ENCODE data around the gene LLGL2.
A peak's percentile ranks its signal among the peaks of the same experiment; 100 is the strongest.

Gene LLGL2

DNA sequence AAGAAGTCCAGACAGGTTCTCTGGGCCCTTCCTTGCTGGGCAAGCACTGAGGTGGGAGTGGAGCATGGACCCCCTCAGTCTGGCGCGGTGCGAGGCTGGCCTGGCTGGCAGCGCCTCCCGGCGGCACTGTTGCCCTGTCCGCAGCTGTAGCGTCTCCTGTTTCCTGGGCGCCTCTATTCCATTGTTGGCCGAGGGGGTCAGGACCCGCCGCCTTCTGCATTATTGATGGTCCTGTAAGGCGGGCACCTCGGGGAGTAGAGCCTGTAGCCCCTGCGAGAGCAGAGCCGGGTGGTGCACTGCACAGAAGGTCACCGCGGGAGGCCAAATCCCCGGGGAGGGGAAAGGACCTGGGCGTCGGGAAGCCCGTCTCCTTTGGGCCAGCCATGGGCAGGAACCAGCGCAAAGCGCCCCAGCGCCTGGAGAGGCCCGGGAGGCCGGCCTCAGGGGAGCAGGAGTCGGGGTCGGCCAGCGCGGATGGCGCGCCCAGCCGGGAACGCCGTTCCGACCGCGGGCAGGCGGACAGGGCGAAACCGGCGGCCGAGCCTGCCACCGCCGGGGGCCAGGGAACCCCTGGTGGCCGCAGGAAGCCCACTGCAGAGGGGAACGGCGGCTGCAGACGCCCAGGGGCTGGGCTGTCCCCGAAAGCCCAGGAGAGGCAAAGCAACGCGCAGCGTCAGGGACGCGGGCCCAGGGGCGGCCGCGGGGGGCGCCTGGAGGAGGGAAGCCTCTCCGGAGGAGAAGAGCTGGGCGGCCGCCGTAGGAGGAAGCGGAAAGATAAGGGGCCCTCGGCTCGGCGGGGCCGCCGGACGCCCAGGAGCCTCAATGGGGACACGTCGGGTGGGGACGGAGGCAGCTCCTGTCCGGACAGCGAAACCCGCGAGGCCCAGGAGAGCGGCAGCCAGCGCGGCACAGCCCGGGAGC, 62.4 kb downstream of the LLGL2 start, which contains the start of gene MYO15B:
Gene MYO15B, plus strand, starts transcription at position 126 of the 921 bp plus-strand sequence. Its CDS starts 258 bp downstream, at position 384.
- peak; percentile 83 to 92 (median 88) for DNase-seq
- H3K27me3 ChIP-seq (replicated peaks in 2 of 5; ENCODE audit: control insufficient read depth in 4 of 5, insufficient read depth in 5 of 5, low read length in 4 of 5) = no peaks in the 10 kb centered on the region
- peaks cover 5 to 32% (median 24%) of the 10 kb centered on the region in 4 experiments for H3K4me1 ChIP-seq (ENCODE audit: control extremely low read depth in 1 of 4, control insufficient read depth in 4 of 4, insufficient read depth in 4 of 4, low read length in 3 of 4)
- H3K4me3 ChIP-seq (ENCODE audit: control insufficient read depth in 1 of 7, extremely low read depth in 1 of 7, insufficient read depth in 4 of 7, low read depth in 2 of 7, low read length in 6 of 7) = peak within 1 kb of the TSS; percentile 73 to 93 (median 84)
- H3K9me3 ChIP-seq (ENCODE audit: control extremely low read depth in 1 of 5, control insufficient read depth in 4 of 5, insufficient read depth in 2 of 5, low read depth in 1 of 5, low read length in 4 of 5) = no peaks in the 10 kb centered on the region
- CTCF ChIA-PET = interaction anchor here (0.6 to 2.6 kb wide), 13 partner anchors 10 to 195 kb away, joined by 3 to 8 read pairs (median 4); partner anchors contain the start of genes LLGL2 and TSEN54
- under 1% methylated on average over 77 of the region's 82 CpGs for WGBS (ENCODE audit: insufficient coverage)
- POLR2A ChIA-PET = interaction anchor here (0.5 to 1.6 kb wide), 8 partner anchors 13 to 83 kb away, joined by 4 to 6 read pairs (median 4); partner anchors contain the start of genes LLGL2 and TSEN54
- peaks cover 0 to 27% (median 24%) of the 10 kb centered on the region in 4 experiments for H3K36me3 ChIP-seq (ENCODE audit: control insufficient read depth in 4 of 4, insufficient read depth in 4 of 4, low read length in 3 of 4)
- peak within 1 kb of the TSS; percentile 77 to 86 for H3K27ac ChIP-seq (ENCODE audit: insufficient read depth in 1 of 2, low read depth in 1 of 2, low read length in 2 of 2, poor library complexity in 1 of 2, severe bottlenecking in 2 of 2)

DNA sequence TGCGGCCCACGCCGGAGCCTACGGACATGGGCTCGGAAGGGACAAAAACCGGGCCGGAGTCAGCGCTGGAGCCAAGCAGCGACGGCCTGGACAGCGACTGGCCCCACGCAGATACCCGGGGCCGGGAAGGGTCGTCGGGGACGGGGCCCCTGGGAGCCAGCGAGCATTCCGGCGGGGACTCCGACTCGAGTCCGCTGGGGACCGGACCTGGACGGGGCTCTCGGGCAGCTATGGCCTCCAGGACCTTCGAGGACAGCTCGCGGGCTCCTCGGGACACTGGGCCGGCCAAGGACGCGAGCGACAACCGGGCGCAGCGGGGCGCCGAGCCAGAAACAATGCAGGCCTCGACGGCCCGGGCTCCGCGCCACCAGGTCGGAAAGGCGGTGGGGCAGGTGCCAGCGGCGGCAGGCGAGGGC, 63.1 kb downstream of the LLGL2 start:
- H3K36me3 ChIP-seq (ENCODE audit: control insufficient read depth in 4 of 4, insufficient read depth in 4 of 4, low read length in 3 of 4) = peaks cover 0 to 27% (median 24%) of the 10 kb centered on the region in 4 experiments
- ChIA-PET POLR2A (interaction anchor here (0.7 to 1.6 kb wide), 6 partner anchors 13 to 72 kb away, joined by 4 to 6 read pairs (median 4); partner anchors contain the start of genes LLGL2 and TSEN54), CTCF (interaction anchor here (0.6 to 2.6 kb wide), 13 partner anchors 11 to 195 kb away, joined by 3 to 8 read pairs (median 4); partner anchors contain the start of genes LLGL2 and TSEN54)
- peak overlapping the region; percentile 73 to 93 (median 84) for H3K4me3 ChIP-seq (ENCODE audit: control insufficient read depth in 1 of 7, extremely low read depth in 1 of 7, insufficient read depth in 4 of 7, low read depth in 2 of 7, low read length in 6 of 7)
- H3K27me3 ChIP-seq (replicated peaks in 2 of 5; ENCODE audit: control insufficient read depth in 4 of 5, insufficient read depth in 5 of 5, low read length in 4 of 5) = no peaks in the 10 kb centered on the region
- no peak for DNase-seq
- H3K9me3 ChIP-seq (ENCODE audit: control extremely low read depth in 1 of 5, control insufficient read depth in 4 of 5, insufficient read depth in 2 of 5, low read depth in 1 of 5, low read length in 4 of 5) = no peaks in the 10 kb centered on the region
- peaks cover 5 to 31% (median 24%) of the 10 kb centered on the region in 4 experiments for H3K4me1 ChIP-seq (ENCODE audit: control extremely low read depth in 1 of 4, control insufficient read depth in 4 of 4, insufficient read depth in 4 of 4, low read length in 3 of 4)
- under 1% methylated on average over 47 of the region's 49 CpGs for WGBS (ENCODE audit: insufficient coverage)
- H3K27ac ChIP-seq (ENCODE audit: insufficient read depth in 1 of 2, low read depth in 1 of 2, low read length in 2 of 2, poor library complexity in 1 of 2, severe bottlenecking in 2 of 2) = peak overlapping the region; percentile 77 to 86

DNA sequence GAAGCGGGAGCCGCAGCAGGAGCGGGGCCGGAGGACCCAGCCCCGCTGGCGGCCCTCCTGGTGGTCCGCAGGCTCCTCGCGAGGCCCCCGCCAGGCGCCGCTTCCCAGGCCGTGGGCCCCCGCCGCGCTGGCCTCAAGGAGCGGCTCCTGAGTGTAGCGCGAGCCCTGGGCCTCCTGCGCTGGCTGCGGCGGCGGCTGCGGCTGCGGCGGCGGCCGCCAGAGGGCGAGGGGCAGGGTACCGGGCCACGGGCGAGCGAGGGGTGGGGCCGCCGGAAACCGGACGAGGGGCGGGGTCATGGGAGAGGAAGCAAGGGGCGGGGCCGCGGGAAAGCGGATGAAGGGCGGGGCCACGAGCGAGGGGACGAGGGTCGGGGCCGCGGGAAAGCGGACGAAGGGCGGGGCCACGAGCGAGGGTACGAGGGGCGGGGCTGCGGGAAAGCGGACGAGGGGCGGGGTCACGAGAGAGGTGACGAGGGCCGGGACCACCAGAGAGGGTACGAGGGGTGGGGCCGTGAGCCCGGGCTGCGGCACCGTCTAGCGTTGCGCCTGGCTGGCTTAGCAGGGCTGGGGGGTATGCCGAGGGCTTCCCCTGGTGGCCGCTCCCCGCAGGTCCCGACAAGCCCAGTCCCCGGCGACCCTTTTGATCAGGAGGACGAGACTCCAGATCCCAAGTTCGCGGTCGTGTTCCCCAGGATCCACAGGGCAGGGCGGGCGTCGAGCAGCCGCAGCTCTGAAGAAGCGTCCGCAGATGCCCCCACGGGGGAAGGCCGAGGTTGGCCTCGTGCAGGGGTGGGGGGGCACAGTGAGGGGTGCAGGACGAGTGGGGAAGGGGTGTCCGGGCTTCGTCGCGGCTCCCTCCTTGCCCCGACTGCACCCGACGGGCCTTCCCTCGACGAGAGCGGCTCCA, 63.8 kb downstream of the LLGL2 start:
- DNase-seq = peak; percentile 88 to 93 (median 93)
- Histone ChIP-seq H3K4me3 (ENCODE audit: control insufficient read depth in 1 of 7, extremely low read depth in 1 of 7, insufficient read depth in 4 of 7, low read depth in 2 of 7, low read length in 6 of 7) (peak overlapping the region; percentile 73 to 93 (median 84)), H3K27me3 (replicated peaks in 2 of 5; ENCODE audit: control insufficient read depth in 4 of 5, insufficient read depth in 5 of 5, low read length in 4 of 5) (no peaks in the 10 kb centered on the region), H3K27ac (ENCODE audit: insufficient read depth in 1 of 2, low read depth in 1 of 2, low read length in 2 of 2, poor library complexity in 1 of 2, severe bottlenecking in 2 of 2) (peak overlapping the region; percentile 77 to 86), H3K36me3 (ENCODE audit: control insufficient read depth in 4 of 4, insufficient read depth in 4 of 4, low read length in 3 of 4) (peaks cover 2 to 29% (median 25%) of the 10 kb centered on the region in 4 experiments), H3K4me1 (ENCODE audit: control extremely low read depth in 1 of 4, control insufficient read depth in 4 of 4, insufficient read depth in 4 of 4, low read length in 3 of 4) (peaks cover 5 to 30% (median 24%) of the 10 kb centered on the region in 4 experiments), H3K9me3 (ENCODE audit: control extremely low read depth in 1 of 5, control insufficient read depth in 4 of 5, insufficient read depth in 2 of 5, low read depth in 1 of 5, low read length in 4 of 5) (no peaks in the 10 kb centered on the region)
- 13% methylated on average over 87 of the region's 100 CpGs for WGBS (ENCODE audit: insufficient coverage)
- ChIA-PET POLR2A (interaction anchor here (0.9 to 1.6 kb wide), 5 partner anchors 12 to 73 kb away, joined by 4 to 6 read pairs (median 5); partner anchors contain the start of genes LLGL2 and TSEN54), CTCF (interaction anchor here (0.7 to 4.0 kb wide), 13 partner anchors 10 to 194 kb away, joined by 3 to 18 read pairs (median 5); partner anchors contain the start of gene TSEN54)

DNA sequence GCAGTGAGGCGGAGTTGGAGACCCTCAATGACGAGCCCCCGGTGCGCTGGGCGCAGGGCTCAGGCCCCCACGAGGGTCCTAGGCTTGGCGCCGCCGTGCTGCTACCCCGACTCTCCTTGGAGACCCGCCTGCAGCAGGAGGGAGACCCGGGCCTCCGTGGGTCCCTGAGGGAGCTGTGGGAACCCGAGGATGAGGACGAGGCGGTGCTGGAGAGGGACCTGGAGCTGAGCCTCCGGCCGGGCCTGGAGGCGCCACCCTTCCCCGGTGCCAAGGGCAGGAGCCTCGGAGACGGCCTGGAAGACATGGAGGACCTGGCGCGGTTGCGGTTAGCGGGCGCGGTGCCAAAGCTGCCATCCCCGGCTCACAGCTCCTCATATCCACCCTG, 64.4 kb downstream of the LLGL2 start:
- peak overlapping the region in 6 of 7 experiments; percentile 13 to 77 (median 64) for H3K4me3 ChIP-seq (ENCODE audit: control insufficient read depth in 1 of 7, extremely low read depth in 1 of 7, insufficient read depth in 4 of 7, low read depth in 2 of 7, low read length in 6 of 7)

DNA sequence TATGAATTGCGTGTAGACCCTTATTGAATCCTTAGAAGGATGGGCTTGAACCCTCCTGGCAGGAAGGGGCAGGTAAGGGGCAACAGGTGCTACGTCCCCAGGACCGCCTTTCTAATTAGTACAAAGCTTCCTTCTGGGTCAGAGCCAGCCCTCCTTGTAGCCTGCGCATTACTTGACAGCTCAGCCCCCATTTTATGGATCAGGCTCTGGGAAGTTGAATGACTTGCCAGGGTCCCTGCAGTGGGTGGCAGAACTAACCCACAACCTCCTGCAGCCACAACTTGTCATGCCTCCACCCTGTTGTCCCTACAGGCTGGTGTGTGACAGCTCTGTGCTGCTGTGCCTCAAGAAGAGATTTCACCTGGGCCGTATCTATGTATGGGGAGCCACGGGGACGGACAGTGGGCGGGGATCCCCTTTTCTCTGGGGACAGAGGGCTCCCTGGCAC, 64.8 kb downstream of the LLGL2 start:
- peaks cover 2 to 40% (median 27%) of the 10 kb centered on the region in 4 experiments for H3K36me3 ChIP-seq (ENCODE audit: control insufficient read depth in 4 of 4, insufficient read depth in 4 of 4, low read length in 3 of 4)
- no peaks in the 10 kb centered on the region for H3K9me3 ChIP-seq (ENCODE audit: control extremely low read depth in 1 of 5, control insufficient read depth in 4 of 5, insufficient read depth in 2 of 5, low read depth in 1 of 5, low read length in 4 of 5)
- WGBS (ENCODE audit: insufficient coverage) = 100% methylated on average over 4 of the region's 8 CpGs
- H3K27ac ChIP-seq (ENCODE audit: insufficient read depth in 1 of 2, low read depth in 1 of 2, low read length in 2 of 2, poor library complexity in 1 of 2, severe bottlenecking in 2 of 2) = no peak overlapping the region
- ChIA-PET POLR2A (interaction anchor here (0.7 kb wide), 1 partner anchor 268 kb away, joined by 3 read pairs; no protein-coding TSS in a partner anchor), CTCF (interaction anchor here (0.7 to 4.0 kb wide), 6 partner anchors 9 to 160 kb away, joined by 3 to 18 read pairs (median 4); partner anchors contain the start of gene TSEN54)
- H3K4me3 ChIP-seq (ENCODE audit: control insufficient read depth in 1 of 7, extremely low read depth in 1 of 7, insufficient read depth in 4 of 7, low read depth in 2 of 7, low read length in 6 of 7) = peak overlapping the region in 2 of 7 experiments; percentile 68 to 77
- no peak for DNase-seq
- no peaks in the 10 kb centered on the region for H3K27me3 ChIP-seq (replicated peaks in 2 of 5; ENCODE audit: control insufficient read depth in 4 of 5, insufficient read depth in 5 of 5, low read length in 4 of 5)
- peaks cover 5 to 30% (median 24%) of the 10 kb centered on the region in 4 experiments for H3K4me1 ChIP-seq (ENCODE audit: control extremely low read depth in 1 of 4, control insufficient read depth in 4 of 4, insufficient read depth in 4 of 4, low read length in 3 of 4)

More for the DNA sequence above, 64.4 kb downstream of the LLGL2 start:
- POLR2A ChIA-PET = no interaction called here
- peaks cover 2 to 35% (median 27%) of the 10 kb centered on the region in 4 experiments for H3K36me3 ChIP-seq (ENCODE audit: control insufficient read depth in 4 of 4, insufficient read depth in 4 of 4, low read length in 3 of 4)
- H3K27ac ChIP-seq (ENCODE audit: insufficient read depth in 1 of 2, low read depth in 1 of 2, low read length in 2 of 2, poor library complexity in 1 of 2, severe bottlenecking in 2 of 2) = no peak overlapping the region
- WGBS (ENCODE audit: insufficient coverage) = 86% methylated on average over 24 of the region's 29 CpGs
- peaks cover 5 to 30% (median 24%) of the 10 kb centered on the region in 4 experiments for H3K4me1 ChIP-seq (ENCODE audit: control extremely low read depth in 1 of 4, control insufficient read depth in 4 of 4, insufficient read depth in 4 of 4, low read length in 3 of 4)
- no peak for DNase-seq
- H3K9me3 ChIP-seq (ENCODE audit: control extremely low read depth in 1 of 5, control insufficient read depth in 4 of 5, insufficient read depth in 2 of 5, low read depth in 1 of 5, low read length in 4 of 5) = no peaks in the 10 kb centered on the region
- H3K27me3 ChIP-seq (replicated peaks in 2 of 5; ENCODE audit: control insufficient read depth in 4 of 5, insufficient read depth in 5 of 5, low read length in 4 of 5) = no peaks in the 10 kb centered on the region
- CTCF ChIA-PET = interaction anchor here (1.2 to 4.0 kb wide), 5 partner anchors 9 to 161 kb away, joined by 3 to 18 read pairs (median 6); partner anchors contain the start of gene TSEN54

Data from common myeloid progenitor, CD34-positive (primary cell).